HepG2 (cell line): ENCODE data around the gene DLX5. TPM values are rescaled to one million over a fixed set of nuclear protein-coding genes. Genes with fewer than 3 reads are reported as not detected.

Source experiments
- ARNT2 ChIP-seq: sonication (generic); formaldehyde crosslinking; IDR thresholded peaks from 2 replicates; pipeline ENCODE4 v1.8.0; 2022; ENCODE audit warnings: mild to moderate bottlenecking, low read depth, missing genetic modification reagents, moderate library complexity
- KMT2A ChIP-seq: sonication (generic); formaldehyde crosslinking; IDR thresholded peaks from 2 replicates; pipeline ENCODE4 v1.4.0; 2020; ENCODE audit warnings: missing genetic modification reagents
- NCOR1 ChIP-seq: fragments of 200-600 bp; sonication (generic); IDR thresholded peaks from 2 replicates; pipeline ENCODE4 v1.7.0; 2017; ENCODE audit warnings: antibody characterized with exemption, low read length, borderline replicate concordance
- POLR2G ChIP-seq: fragments of 200-400 bp; formaldehyde crosslinking; IDR thresholded peaks from 2 replicates; pipeline ENCODE4 v1.6.1; 2018; ENCODE audit warnings: mild to moderate bottlenecking, low read depth, low read length, moderate library complexity
- SRSF9 ChIP-seq: fragments of 200-400 bp; formaldehyde crosslinking; IDR thresholded peaks from 2 replicates; pipeline ENCODE4 v1.6.1; 2018; ENCODE audit warnings: borderline replicate concordance, mild to moderate bottlenecking, low read depth, low read length; ENCODE audit not compliant: insufficient read depth, poor library complexity, severe bottlenecking
- ZNF563 ChIP-seq: sonication (generic); formaldehyde crosslinking; IDR thresholded peaks from 2 replicates; pipeline ENCODE4 v1.8.0; 2022; ENCODE audit warnings: mild to moderate bottlenecking, moderate library complexity, missing genetic modification reagents
- polyA plus RNA-seq, 8 experiments: library from polyadenylated mRNA; depleted of rRNA in 3 of 8; stranded (reverse) in 7 of 8; unstranded in 1 of 8; fragments of >200 nt; fragmentation: Illumina TruSeq in 4 of 8; extraction: Trizol in 4 of 8; gene quantifications; 2 replicates each; pipeline versions ENCODE4 v1.2.1 to v1.2.3, GENCODE V29; 2011 to 2016; ENCODE audit warnings: low read depth in 4 of 8, missing spikeins in 1 of 8, mixed read lengths in 1 of 8; ENCODE audit not compliant: insufficient read depth in 1 of 8
- total RNA-seq, 5 experiments: library from RNA; depleted of rRNA; stranded (reverse); fragments of >200 nt; fragmentation: Illumina TruSeq; extraction: Trizol; gene quantifications; 2 replicates each; pipeline ENCODE4 v1.2.3, GENCODE V29; 2016; ENCODE audit warnings: low read depth in 1 of 5
- TF ChIP-seq, protein P1 (sequence below): sonication (generic); formaldehyde crosslinking; IDR thresholded peaks from 2 replicates; pipeline ENCODE4 v1.4.0; 2020; ENCODE audit warnings: mild to moderate bottlenecking, missing genetic modification reagents
- TF ChIP-seq, protein P2 (sequence below): sonication (generic); formaldehyde crosslinking; IDR thresholded peaks from 2 replicates; pipeline ENCODE4 v1.5.0; 2020; ENCODE audit warnings: mild to moderate bottlenecking, missing genetic modification reagents, borderline replicate concordance
- TF ChIP-seq, protein P3 (sequence below): sonication (generic); formaldehyde crosslinking; IDR thresholded peaks from 2 replicates; pipeline ENCODE4 v1.8.1; 2023; ENCODE audit warnings: mild to moderate bottlenecking, moderate library complexity, missing genetic modification reagents
- TF ChIP-seq, protein P4 (sequence below): sonication (generic); formaldehyde crosslinking; IDR thresholded peaks from 2 replicates; pipeline ENCODE4 v1.4.0; 2020; ENCODE audit warnings: mild to moderate bottlenecking, low read depth, missing genetic modification reagents

DLX5 gene
- total and polyA plus RNA-seq, 2 of the 13 experiments (the other 11 are each of a cell fraction or from before 2014, with no cell fraction given), result not detected

- TF ChIP-seq, protein P1, sequence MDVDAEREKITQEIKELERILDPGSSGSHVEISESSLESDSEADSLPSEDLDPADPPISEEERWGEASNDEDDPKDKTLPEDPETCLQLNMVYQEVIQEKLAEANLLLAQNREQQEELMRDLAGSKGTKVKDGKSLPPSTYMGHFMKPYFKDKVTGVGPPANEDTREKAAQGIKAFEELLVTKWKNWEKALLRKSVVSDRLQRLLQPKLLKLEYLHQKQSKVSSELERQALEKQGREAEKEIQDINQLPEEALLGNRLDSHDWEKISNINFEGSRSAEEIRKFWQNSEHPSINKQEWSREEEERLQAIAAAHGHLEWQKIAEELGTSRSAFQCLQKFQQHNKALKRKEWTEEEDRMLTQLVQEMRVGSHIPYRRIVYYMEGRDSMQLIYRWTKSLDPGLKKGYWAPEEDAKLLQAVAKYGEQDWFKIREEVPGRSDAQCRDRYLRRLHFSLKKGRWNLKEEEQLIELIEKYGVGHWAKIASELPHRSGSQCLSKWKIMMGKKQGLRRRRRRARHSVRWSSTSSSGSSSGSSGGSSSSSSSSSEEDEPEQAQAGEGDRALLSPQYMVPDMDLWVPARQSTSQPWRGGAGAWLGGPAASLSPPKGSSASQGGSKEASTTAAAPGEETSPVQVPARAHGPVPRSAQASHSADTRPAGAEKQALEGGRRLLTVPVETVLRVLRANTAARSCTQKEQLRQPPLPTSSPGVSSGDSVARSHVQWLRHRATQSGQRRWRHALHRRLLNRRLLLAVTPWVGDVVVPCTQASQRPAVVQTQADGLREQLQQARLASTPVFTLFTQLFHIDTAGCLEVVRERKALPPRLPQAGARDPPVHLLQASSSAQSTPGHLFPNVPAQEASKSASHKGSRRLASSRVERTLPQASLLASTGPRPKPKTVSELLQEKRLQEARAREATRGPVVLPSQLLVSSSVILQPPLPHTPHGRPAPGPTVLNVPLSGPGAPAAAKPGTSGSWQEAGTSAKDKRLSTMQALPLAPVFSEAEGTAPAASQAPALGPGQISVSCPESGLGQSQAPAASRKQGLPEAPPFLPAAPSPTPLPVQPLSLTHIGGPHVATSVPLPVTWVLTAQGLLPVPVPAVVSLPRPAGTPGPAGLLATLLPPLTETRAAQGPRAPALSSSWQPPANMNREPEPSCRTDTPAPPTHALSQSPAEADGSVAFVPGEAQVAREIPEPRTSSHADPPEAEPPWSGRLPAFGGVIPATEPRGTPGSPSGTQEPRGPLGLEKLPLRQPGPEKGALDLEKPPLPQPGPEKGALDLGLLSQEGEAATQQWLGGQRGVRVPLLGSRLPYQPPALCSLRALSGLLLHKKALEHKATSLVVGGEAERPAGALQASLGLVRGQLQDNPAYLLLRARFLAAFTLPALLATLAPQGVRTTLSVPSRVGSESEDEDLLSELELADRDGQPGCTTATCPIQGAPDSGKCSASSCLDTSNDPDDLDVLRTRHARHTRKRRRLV, result no peak
- TF ChIP-seq, protein P2, sequence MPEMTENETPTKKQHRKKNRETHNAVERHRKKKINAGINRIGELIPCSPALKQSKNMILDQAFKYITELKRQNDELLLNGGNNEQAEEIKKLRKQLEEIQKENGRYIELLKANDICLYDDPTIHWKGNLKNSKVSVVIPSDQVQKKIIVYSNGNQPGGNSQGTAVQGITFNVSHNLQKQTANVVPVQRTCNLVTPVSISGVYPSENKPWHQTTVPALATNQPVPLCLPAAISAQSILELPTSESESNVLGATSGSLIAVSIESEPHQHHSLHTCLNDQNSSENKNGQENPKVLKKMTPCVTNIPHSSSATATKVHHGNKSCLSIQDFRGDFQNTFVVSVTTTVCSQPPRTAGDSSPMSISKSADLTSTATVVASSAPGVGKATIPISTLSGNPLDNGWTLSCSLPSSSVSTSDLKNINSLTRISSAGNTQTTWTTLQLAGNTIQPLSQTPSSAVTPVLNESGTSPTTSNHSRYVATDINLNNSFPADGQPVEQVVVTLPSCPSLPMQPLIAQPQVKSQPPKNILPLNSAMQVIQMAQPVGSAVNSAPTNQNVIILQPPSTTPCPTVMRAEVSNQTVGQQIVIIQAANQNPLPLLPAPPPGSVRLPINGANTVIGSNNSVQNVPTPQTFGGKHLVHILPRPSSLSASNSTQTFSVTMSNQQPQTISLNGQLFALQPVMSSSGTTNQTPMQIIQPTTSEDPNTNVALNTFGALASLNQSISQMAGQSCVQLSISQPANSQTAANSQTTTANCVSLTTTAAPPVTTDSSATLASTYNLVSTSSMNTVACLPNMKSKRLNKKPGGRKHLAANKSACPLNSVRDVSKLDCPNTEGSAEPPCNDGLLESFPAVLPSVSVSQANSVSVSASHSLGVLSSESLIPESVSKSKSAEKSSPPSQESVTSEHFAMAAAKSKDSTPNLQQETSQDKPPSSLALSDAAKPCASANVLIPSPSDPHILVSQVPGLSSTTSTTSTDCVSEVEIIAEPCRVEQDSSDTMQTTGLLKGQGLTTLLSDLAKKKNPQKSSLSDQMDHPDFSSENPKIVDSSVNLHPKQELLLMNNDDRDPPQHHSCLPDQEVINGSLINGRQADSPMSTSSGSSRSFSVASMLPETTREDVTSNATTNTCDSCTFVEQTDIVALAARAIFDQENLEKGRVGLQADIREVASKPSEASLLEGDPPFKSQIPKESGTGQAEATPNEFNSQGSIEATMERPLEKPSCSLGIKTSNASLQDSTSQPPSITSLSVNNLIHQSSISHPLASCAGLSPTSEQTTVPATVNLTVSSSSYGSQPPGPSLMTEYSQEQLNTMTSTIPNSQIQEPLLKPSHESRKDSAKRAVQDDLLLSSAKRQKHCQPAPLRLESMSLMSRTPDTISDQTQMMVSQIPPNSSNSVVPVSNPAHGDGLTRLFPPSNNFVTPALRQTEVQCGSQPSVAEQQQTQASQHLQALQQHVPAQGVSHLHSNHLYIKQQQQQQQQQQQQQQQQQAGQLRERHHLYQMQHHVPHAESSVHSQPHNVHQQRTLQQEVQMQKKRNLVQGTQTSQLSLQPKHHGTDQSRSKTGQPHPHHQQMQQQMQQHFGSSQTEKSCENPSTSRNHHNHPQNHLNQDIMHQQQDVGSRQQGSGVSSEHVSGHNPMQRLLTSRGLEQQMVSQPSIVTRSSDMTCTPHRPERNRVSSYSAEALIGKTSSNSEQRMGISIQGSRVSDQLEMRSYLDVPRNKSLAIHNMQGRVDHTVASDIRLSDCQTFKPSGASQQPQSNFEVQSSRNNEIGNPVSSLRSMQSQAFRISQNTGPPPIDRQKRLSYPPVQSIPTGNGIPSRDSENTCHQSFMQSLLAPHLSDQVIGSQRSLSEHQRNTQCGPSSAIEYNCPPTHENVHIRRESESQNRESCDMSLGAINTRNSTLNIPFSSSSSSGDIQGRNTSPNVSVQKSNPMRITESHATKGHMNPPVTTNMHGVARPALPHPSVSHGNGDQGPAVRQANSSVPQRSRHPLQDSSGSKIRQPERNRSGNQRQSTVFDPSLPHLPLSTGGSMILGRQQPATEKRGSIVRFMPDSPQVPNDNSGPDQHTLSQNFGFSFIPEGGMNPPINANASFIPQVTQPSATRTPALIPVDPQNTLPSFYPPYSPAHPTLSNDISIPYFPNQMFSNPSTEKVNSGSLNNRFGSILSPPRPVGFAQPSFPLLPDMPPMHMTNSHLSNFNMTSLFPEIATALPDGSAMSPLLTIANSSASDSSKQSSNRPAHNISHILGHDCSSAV (CRISPR knock-in tag), result no peak
- TF ChIP-seq, protein P3, sequence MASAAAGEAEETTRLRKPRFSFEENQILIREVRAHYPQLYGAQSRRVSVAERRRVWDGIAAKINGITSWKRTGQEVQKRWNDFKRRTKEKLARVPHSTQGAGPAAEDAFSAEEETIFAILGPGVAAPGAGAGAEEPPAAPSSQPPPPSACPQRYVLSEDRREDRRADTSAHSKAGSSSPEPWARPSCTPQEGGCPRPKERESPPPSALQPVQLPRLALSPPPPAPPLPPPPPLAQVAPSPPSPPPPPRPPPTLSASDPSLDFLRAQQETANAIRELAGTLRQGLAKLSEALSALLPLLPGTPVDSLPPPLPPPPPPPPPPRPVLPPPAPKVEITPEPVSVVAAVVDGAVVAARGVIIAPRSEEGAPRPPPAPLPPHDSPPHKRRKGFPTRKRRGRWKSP (CRISPR knock-in tag), result peak; percentile 62; the same call in 1 of the 2 replicates
- TF ChIP-seq ARNT2 (CRISPR knock-in tag), result no peak
- TF ChIP-seq POLR2G, result no peak
- TF ChIP-seq, protein P4, sequence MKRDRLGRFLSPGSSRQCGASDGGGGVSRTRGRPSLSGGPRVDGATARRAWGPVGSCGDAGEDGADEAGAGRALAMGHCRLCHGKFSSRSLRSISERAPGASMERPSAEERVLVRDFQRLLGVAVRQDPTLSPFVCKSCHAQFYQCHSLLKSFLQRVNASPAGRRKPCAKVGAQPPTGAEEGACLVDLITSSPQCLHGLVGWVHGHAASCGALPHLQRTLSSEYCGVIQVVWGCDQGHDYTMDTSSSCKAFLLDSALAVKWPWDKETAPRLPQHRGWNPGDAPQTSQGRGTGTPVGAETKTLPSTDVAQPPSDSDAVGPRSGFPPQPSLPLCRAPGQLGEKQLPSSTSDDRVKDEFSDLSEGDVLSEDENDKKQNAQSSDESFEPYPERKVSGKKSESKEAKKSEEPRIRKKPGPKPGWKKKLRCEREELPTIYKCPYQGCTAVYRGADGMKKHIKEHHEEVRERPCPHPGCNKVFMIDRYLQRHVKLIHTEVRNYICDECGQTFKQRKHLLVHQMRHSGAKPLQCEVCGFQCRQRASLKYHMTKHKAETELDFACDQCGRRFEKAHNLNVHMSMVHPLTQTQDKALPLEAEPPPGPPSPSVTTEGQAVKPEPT (CRISPR knock-in tag), result 0 out of 2 replicates have a peak, but pooled peaks have one; percentile 5
- no peak for TF ChIP-seq SRSF9
- TF ChIP-seq KMT2A (CRISPR knock-in tag), result no peak
- TF ChIP-seq NCOR1, result no peak
- TF ChIP-seq ZNF563, result peak; percentile 56; the same call in 1 of the 2 replicates
Observed at GRCh38 chr7:97006816-97007582, 17.6 kb downstream of the DLX5 start (continued).
